ENCODE data around the gene SSRP1. TPM values are rescaled to one million over a fixed set of nuclear protein-coding genes. Genes with fewer than 3 reads are reported as not detected.
A peak's percentile ranks its signal among the peaks of the same experiment; 100 is the strongest.

Gene SSRP1
- total and polyA plus RNA-seq, 2 of the 13 experiments (the other 11 are each of a cell fraction or from before 2014, with no cell fraction given), result 93.6 to 129 TPM

DNA sequence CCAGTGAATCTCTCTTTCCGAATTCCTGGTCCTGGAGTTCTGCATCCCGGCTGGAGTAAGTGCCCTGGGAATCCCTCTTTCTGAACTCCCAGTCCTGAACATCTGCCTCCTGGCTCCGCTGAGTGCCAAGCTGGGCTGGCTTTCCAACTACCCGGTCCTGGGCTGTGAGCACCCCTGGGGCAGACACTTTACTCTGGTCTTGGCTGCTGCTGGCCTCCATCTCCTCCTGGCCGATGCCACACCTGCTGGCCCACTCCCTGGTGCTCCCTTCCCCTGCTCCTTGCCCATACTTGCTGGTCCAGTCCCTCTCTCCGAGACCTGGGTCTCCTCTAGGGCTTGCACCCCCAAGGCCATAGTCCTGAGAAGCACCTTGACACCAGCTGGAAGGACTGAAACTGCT, 25.6 kb downstream of the SSRP1 start:
- H3K79me2 ChIP-seq (ENCODE audit: insufficient read depth, low read length), result peaks cover 4% of the 10 kb centered on the region
- H3K9ac ChIP-seq (ENCODE audit: insufficient read depth, low read depth, low read length), result no peak overlapping the region
- H3K36me3 ChIP-seq (replicated peaks in 1 of 2; ENCODE audit: control insufficient read depth in 1 of 2, insufficient read depth in 2 of 2, low read length in 2 of 2), result peaks cover 11 to 17% of the 10 kb centered on the region in 2 experiments; a peak in 4 of 5 replicates
- no peaks in the 10 kb centered on the region for H3K9me3 ChIP-seq (ENCODE audit: low read length)
- WGBS (ENCODE audit: low lambda C conversion rate), result 95% methylated on average over 6 of the region's 6 CpGs
- H3K27ac ChIP-seq (ENCODE audit: extremely low read length, insufficient read depth, low read length), result no peak overlapping the region
- POLR2A ChIA-PET, result interaction anchor here (2.6 kb wide), 1 partner anchor 12 kb away, joined by 38 read pairs; no protein-coding TSS in a partner anchor
- H3K4me1 ChIP-seq (ENCODE audit: insufficient read depth, low read length), result peaks cover 74% of the 10 kb centered on the region
- BruUV-seq (replicated peaks), result no TSS peak
- no peaks in the 10 kb centered on the region for H3K27me3 ChIP-seq (ENCODE audit: control insufficient read depth in 1 of 2, insufficient read depth in 2 of 2, low read length in 2 of 2)
- intact Hi-C loops (cut with micrococcal nuclease; ENCODE audit: unreplicated experiment) (no loop called here), in situ Hi-C loops (cut with HindIII; ENCODE audit: extremely low pct_ligation_motif_present, low pct_unique_long_range_greater_than_20kb) (no loop called here)
- CTCF ChIA-PET (ENCODE audit: low intra/inter-chr PET ratio, low total read pairs), result no interaction called here
- DNase-seq (ENCODE audit: low spot score), result no peak
- no peak for FAIRE-seq
- no peaks in the 10 kb centered on the region for H4K20me1 ChIP-seq (ENCODE audit: insufficient read depth, low read length)
- no peak overlapping the region for H3K4me3 ChIP-seq (replicated peaks in 1 of 3; ENCODE audit: insufficient read depth in 1 of 3, low read depth in 2 of 3, low read length in 3 of 3)
- H2AFZ ChIP-seq (ENCODE audit: low read length), result no peak overlapping the region
- peak overlapping the region; percentile 84; the same call in 1 of the 2 replicates for H3K4me2 ChIP-seq (ENCODE audit: low read depth, low read length)
- no peak for TF ChIP-seq SOX5 (CRISPR knock-in tag; IDR thresholded peaks at IDR 0.05; ENCODE audit: borderline replicate concordance)
- no peak for TF ChIP-seq PCBP1 (IDR thresholded peaks at IDR 0.05; ENCODE audit: borderline replicate concordance, low read depth, low read length)
- TF ChIP-seq SRSF1 (optimal IDR thresholded peaks at IDR 0.05; ENCODE audit: low read depth, low read length), result peak; percentile 3
- no peak for ATAC-seq

DNA sequence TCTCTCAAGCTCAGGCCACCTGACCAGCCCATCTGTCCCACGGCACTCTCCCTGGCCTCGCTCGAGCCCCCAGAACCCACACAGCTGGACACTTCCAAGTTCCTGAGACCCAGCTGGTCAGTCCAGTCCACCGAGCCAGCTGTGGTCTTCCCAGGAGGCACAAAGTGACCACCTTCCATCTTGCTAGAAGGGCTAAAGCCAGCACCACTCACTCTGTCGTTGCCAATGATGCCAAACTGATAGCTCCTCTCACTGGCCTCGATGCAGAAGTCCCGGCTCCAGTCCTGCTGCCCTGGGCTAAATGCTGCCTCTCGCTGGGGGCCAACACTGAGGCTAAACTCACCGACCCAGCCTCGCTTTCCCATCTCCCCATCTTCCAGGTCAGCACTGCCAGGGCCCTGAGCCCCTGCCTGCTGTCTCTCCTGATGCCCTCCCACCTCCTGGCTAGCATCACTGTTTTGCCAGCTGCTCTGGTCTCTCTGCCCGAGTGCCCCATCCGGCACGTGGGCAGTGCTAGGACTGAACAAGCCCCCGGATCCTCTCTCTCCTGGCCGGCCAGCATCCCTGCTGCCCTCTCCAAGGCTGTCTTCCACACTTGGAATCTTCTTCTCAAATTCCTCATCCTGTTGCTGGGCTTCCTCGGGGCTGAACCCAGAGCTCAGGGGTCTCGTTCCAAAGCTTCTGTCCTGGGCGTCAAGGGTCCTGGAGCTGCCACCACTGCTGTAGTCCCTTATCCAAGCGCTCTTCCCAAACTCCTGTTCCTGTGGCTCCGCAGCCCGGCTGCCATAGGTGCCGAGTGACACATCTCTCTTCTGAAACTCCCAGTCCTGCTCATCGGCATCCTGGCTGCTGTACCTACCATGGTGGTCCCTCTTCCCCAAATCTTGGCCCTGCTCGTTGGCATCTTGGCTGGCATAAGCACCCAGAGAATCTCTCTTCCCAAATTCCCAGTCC, 26.3 kb downstream of the SSRP1 start:
- DNase-seq (ENCODE audit: low spot score), result no peak

More for the DNA sequence above, 26.3 kb downstream of the SSRP1 start:
- peaks cover 6% of the 10 kb centered on the region for H3K79me2 ChIP-seq (ENCODE audit: insufficient read depth, low read length)
- 98% methylated on average over 21 of the region's 24 CpGs for WGBS (ENCODE audit: low lambda C conversion rate)
- H4K20me1 ChIP-seq (ENCODE audit: insufficient read depth, low read length), result no peaks in the 10 kb centered on the region
- ChIA-PET POLR2A (interaction anchor here (2.8 kb wide), 1 partner anchor 12 kb away, joined by 11 read pairs; no protein-coding TSS in a partner anchor), CTCF (ENCODE audit: low intra/inter-chr PET ratio, low total read pairs) (no interaction called here)
- peaks cover 81% of the 10 kb centered on the region for H3K4me1 ChIP-seq (ENCODE audit: insufficient read depth, low read length)
- ATAC-seq (no peak), FAIRE-seq (no peak)
- no peak overlapping the region for H3K4me3 ChIP-seq (replicated peaks in 1 of 3; ENCODE audit: insufficient read depth in 1 of 3, low read depth in 2 of 3, low read length in 3 of 3)
- no peak overlapping the region for H3K27ac ChIP-seq (ENCODE audit: extremely low read length, insufficient read depth, low read length)
- no peak overlapping the region for H3K4me2 ChIP-seq (ENCODE audit: low read depth, low read length)
- H3K9me3 ChIP-seq (ENCODE audit: low read length), result no peaks in the 10 kb centered on the region
- no peaks in the 10 kb centered on the region for H3K27me3 ChIP-seq (ENCODE audit: control insufficient read depth in 1 of 2, insufficient read depth in 2 of 2, low read length in 2 of 2)
- no peak overlapping the region for H2AFZ ChIP-seq (ENCODE audit: low read length)
- no peak for TF ChIP-seq ZNF766 (CRISPR knock-in tag; IDR thresholded peaks at IDR 0.05; ENCODE audit: borderline replicate concordance)
- TF ChIP-seq EED (CRISPR knock-in tag; IDR thresholded peaks at IDR 0.05), result no peak
- TF ChIP-seq KMT2A (CRISPR knock-in tag; IDR thresholded peaks at IDR 0.05), result no peak
- peak; percentile 20; the same call in 1 of the 2 replicates for TF ChIP-seq ZC3H13 (CRISPR knock-in tag; IDR thresholded peaks at IDR 0.05)
- TF ChIP-seq ZNF749 (CRISPR knock-in tag; IDR thresholded peaks at IDR 0.05; ENCODE audit: borderline replicate concordance), result no peak
- intact Hi-C loops (cut with micrococcal nuclease; ENCODE audit: unreplicated experiment), result no loop called here
- in situ Hi-C loops (cut with HindIII; ENCODE audit: extremely low pct_ligation_motif_present, low pct_unique_long_range_greater_than_20kb), result no loop called here
- H3K36me3 ChIP-seq (replicated peaks in 1 of 2; ENCODE audit: control insufficient read depth in 1 of 2, insufficient read depth in 2 of 2, low read length in 2 of 2), result peaks cover 8 to 14% of the 10 kb centered on the region in 2 experiments; a peak in 4 of 5 replicates
- BruUV-seq (replicated peaks), result TSS peak; percentile 42
- no peak overlapping the region for H3K9ac ChIP-seq (ENCODE audit: insufficient read depth, low read depth, low read length)

Measured in HepG2 (cell line).